ENCODE data around the gene NPTXR.
A peak's percentile ranks its signal among the peaks of the same experiment; 100 is the strongest.
"Not testable (repeated sequence)": the region's sequence is repeated elsewhere in the genome, so short reads cannot be mapped to it uniquely, and the experiment has no call there.

Gene NPTXR

GRCh38 chr22:38861170-38861876 is 17.5 kb upstream of the NPTXR start:
- no peak overlapping the region for H3K4me3 ChIP-seq (ENCODE audit: low read depth, low read length)
- no peak for DNase-seq (ENCODE audit: low read depth)
- in situ Hi-C loops (cut with HindIII; ENCODE audit: low sequenced_read_pairs), result no loop called here
- peak; percentile 42 for TF ChIP-seq CTCF (IDR thresholded peaks at IDR 0.05; ENCODE audit: low read depth, low read length, missing control alignments)

GRCh38 chr22:38860283-38861169 is 16.7 kb upstream of the NPTXR start:
- TF ChIP-seq CTCF (IDR thresholded peaks at IDR 0.05; ENCODE audit: low read depth, low read length, missing control alignments), result no peak
- in situ Hi-C loops (cut with HindIII; ENCODE audit: low sequenced_read_pairs), result no loop called here
- H3K4me3 ChIP-seq (ENCODE audit: low read depth, low read length), result no peak overlapping the region
- DNase-seq (ENCODE audit: low read depth), result no peak

GRCh38 chr22:38859581-38860282 is 15.9 kb upstream of the NPTXR start:
- DNase-seq (ENCODE audit: low read depth), result no peak
- TF ChIP-seq CTCF (IDR thresholded peaks at IDR 0.05; ENCODE audit: low read depth, low read length, missing control alignments), result no peak
- H3K4me3 ChIP-seq (ENCODE audit: low read depth, low read length), result no peak overlapping the region
- in situ Hi-C loops (cut with HindIII; ENCODE audit: low sequenced_read_pairs), result no loop called here

GRCh38 chr22:38858492-38858891 is 14.7 kb upstream of the NPTXR start:
- in situ Hi-C loops (cut with HindIII; ENCODE audit: low sequenced_read_pairs), result no loop called here
- H3K4me3 ChIP-seq (ENCODE audit: low read depth, low read length), result no peak overlapping the region
- TF ChIP-seq CTCF (IDR thresholded peaks at IDR 0.05; ENCODE audit: low read depth, low read length, missing control alignments), result no peak
- no peak for DNase-seq (ENCODE audit: low read depth)

GRCh38 chr22:38854476-38854875 is 10.6 kb upstream of the NPTXR start:
- H3K4me3 ChIP-seq (ENCODE audit: low read depth, low read length); in situ Hi-C loops (cut with HindIII; ENCODE audit: low sequenced_read_pairs); DNase-seq (ENCODE audit: low read depth): not testable (repeated sequence)

- H3K4me3 ChIP-seq (ENCODE audit: low read depth, low read length); in situ Hi-C loops (cut with HindIII; ENCODE audit: low sequenced_read_pairs); DNase-seq (ENCODE audit: low read depth): not testable (repeated sequence)
Observed at GRCh38 chr22:38853883-38854282, 10.1 kb upstream of the NPTXR start.

GRCh38 chr22:38853196-38853651 is 9.4 kb upstream of the NPTXR start:
- H3K4me3 ChIP-seq (ENCODE audit: low read depth, low read length), result no peak overlapping the region
- in situ Hi-C loops (cut with HindIII; ENCODE audit: low sequenced_read_pairs), result no loop called here
- TF ChIP-seq CTCF (IDR thresholded peaks at IDR 0.05; ENCODE audit: low read depth, low read length, missing control alignments), result no peak
- DNase-seq (ENCODE audit: low read depth), result no peak

All from astrocyte of the cerebellum (primary cell).